Choroid plexus epithelial cell (primary cell): Measurements from ENCODE around the gene ZNF311.
"Not testable (repeated sequence)": the region's sequence is repeated elsewhere in the genome, so short reads cannot be mapped to it uniquely, and the experiment has no call there.

Source experiments
- DNase-seq: peaks from one replicate; pipeline ENCODE4 v3.0.0-alpha.2; 2010; ENCODE audit warnings: low read depth
- H3K4me3 ChIP-seq: 2 replicates; pipeline ENCODE4 v1.5.1; 2011; ENCODE audit warnings: low read depth, mild to moderate bottlenecking, control low read depth, low read length, moderate library complexity
- CTCF ChIP-seq: conservative IDR thresholded peaks from 2 replicates; pipeline ENCODE4 v1.5.1; 2011; ENCODE audit warnings: low read depth, mild to moderate bottlenecking, control low read depth, inconsistent platforms, low read length, moderate library complexity

ZNF311 gene

DNA sequence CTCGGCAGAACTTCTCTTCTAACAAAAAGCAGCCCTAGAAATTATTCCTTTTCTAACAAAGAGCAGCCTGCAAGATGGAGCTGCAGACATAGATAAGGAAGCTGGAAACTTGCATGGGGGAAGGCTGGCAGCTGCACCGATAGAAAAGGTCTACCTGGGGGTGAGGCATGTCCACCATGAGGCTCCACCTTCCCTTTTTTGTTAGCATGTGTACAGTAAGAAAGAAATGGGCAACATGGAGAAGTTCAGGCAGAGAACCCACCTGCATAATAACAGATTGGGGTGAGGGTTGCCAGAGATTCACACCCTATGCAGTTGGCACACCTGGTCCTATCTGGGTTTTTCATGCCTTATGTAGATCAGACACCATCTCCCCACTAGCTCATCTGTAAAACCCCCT lies 25.4 kb downstream of the ZNF311 start:
- no peak overlapping the region for H3K4me3 ChIP-seq
- no peak for DNase-seq
- TF ChIP-seq CTCF = no peak

GRCh38 chr6:28978959-28979561 lies 26.1 kb downstream of the ZNF311 start:
- no peak for TF ChIP-seq CTCF
- no peak for DNase-seq
- H3K4me3 ChIP-seq = no peak overlapping the region

- TF ChIP-seq CTCF = no peak
- no peak overlapping the region for H3K4me3 ChIP-seq
Observed at GRCh38 chr6:28978133-28978491, 27.0 kb downstream of the ZNF311 start.

GRCh38 chr6:28977341-28978132 lies 27.6 kb downstream of the ZNF311 start:
- TF ChIP-seq CTCF = no peak
- peak; percentile 68 for DNase-seq
- peak overlapping the region; percentile 63 for H3K4me3 ChIP-seq

More at GRCh38 chr6:28978133-28978491, 27.0 kb downstream of the ZNF311 start:
- no peak for DNase-seq

- no peak overlapping the region for H3K4me3 ChIP-seq
- no peak for TF ChIP-seq CTCF
- DNase-seq = no peak
Observed at GRCh38 chr6:28976677-28977076, 28.4 kb downstream of the ZNF311 start.

GRCh38 chr6:28974505-28974904 lies 30.6 kb downstream of the ZNF311 start:
- no peak overlapping the region for H3K4me3 ChIP-seq
- DNase-seq = no peak
- TF ChIP-seq CTCF = no peak

GRCh38 chr6:28970056-28970455 lies 35.1 kb downstream of the ZNF311 start:
- DNase-seq, H3K4me3 ChIP-seq: not testable (repeated sequence)
